ENCODE data around the gene PON2. TPM values are rescaled to one million over a fixed set of nuclear protein-coding genes. Genes with fewer than 3 reads are reported as not detected.
A peak's percentile ranks its signal among the peaks of the same experiment; 100 is the strongest.

PON2 gene
- total RNA-seq, 1 donor from 2014 or later = 77.1 TPM

DNA sequence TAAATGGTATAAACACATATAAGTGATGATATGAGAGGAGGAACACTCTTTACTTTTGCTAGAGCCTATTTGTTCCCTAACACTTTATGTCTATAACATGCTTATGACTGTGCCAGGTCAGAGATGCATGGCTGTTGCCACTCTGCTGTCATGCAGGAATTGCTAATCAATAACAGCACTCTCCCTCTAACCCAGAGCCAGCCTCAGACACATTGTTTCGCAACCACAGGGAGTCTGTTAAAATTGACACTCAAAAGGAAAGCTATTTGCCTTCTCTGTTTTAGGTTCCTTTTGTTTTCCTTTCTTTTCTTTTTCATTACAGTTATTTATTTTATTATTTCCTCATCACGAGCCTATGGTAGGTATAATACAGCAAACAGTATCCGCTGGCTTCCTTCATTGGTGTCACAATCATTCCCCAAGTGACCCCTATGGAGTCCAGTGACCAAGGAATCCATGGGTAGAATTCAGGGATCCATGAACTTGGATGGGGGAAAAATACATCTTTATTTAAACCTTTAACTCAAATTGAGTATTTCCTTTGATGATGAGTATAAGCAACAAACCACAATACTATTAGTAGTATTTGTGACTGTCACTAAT, 6.8 kb downstream of the PON2 start:
- peaks cover 25% of the 10 kb centered on the region for H3K36me3 Mint-ChIP-seq (ENCODE audit: unreplicated experiment)
- no peak overlapping the region for H3K27ac Mint-ChIP-seq (ENCODE audit: unreplicated experiment)
- no peaks in the 10 kb centered on the region for H3K9me3 Mint-ChIP-seq (ENCODE audit: unreplicated experiment)
- DNase-seq (ENCODE audit: extremely low spot score, unreplicated experiment) = no peak
- no peak overlapping the region for H3K4me3 Mint-ChIP-seq (ENCODE audit: unreplicated experiment)
- peaks cover 16% of the 10 kb centered on the region for H3K4me1 Mint-ChIP-seq (ENCODE audit: unreplicated experiment)
- TF ChIP-seq, protein P1, sequence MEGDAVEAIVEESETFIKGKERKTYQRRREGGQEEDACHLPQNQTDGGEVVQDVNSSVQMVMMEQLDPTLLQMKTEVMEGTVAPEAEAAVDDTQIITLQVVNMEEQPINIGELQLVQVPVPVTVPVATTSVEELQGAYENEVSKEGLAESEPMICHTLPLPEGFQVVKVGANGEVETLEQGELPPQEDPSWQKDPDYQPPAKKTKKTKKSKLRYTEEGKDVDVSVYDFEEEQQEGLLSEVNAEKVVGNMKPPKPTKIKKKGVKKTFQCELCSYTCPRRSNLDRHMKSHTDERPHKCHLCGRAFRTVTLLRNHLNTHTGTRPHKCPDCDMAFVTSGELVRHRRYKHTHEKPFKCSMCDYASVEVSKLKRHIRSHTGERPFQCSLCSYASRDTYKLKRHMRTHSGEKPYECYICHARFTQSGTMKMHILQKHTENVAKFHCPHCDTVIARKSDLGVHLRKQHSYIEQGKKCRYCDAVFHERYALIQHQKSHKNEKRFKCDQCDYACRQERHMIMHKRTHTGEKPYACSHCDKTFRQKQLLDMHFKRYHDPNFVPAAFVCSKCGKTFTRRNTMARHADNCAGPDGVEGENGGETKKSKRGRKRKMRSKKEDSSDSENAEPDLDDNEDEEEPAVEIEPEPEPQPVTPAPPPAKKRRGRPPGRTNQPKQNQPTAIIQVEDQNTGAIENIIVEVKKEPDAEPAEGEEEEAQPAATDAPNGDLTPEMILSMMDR (IDR thresholded peaks at IDR 0.05) = no peak
- no peaks in the 10 kb centered on the region for H3K27me3 Mint-ChIP-seq (ENCODE audit: unreplicated experiment)

DNA sequence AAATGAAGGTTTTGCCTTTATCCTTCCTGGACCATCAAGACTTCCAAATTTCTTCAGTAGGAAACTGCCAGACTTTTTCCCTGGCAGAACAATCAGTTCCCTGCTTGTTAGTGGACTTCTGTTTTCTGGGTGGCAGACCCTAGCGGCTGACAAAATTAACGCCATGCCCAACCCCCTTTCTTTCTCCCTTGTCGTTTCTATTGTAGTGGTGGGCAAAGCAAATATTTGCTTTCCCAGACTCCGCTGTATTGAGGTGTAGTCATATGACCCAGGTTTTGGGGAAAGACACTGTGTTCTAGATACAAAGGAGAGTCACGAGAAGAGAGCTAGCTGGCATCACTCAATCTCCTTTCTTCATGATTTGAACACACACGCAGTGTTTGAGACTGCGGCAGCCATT, 7.7 kb downstream of the PON2 start:
- Mint-ChIP-seq H3K27me3 (ENCODE audit: unreplicated experiment) (no peaks in the 10 kb centered on the region), H3K36me3 (ENCODE audit: unreplicated experiment) (peaks cover 20% of the 10 kb centered on the region), H3K27ac (ENCODE audit: unreplicated experiment) (no peak overlapping the region), H3K4me1 (ENCODE audit: unreplicated experiment) (peaks cover 11% of the 10 kb centered on the region), H3K4me3 (ENCODE audit: unreplicated experiment) (no peak overlapping the region), H3K9me3 (ENCODE audit: unreplicated experiment) (no peaks in the 10 kb centered on the region)
- DNase-seq (ENCODE audit: extremely low spot score, unreplicated experiment) = no peak
- TF ChIP-seq, protein P1 (IDR thresholded peaks at IDR 0.05) = no peak

GRCh38 chr7:95425694-95426093, 9.1 kb downstream of the PON2 start:
- Mint-ChIP-seq H3K4me1 (ENCODE audit: unreplicated experiment) (peaks cover 21% of the 10 kb centered on the region), H3K27ac (ENCODE audit: unreplicated experiment) (no peak overlapping the region), H3K27me3 (ENCODE audit: unreplicated experiment) (no peaks in the 10 kb centered on the region), H3K9me3 (ENCODE audit: unreplicated experiment) (no peaks in the 10 kb centered on the region), H3K4me3 (ENCODE audit: unreplicated experiment) (no peak overlapping the region), H3K36me3 (ENCODE audit: unreplicated experiment) (peaks cover 27% of the 10 kb centered on the region)
- DNase-seq (ENCODE audit: extremely low spot score, unreplicated experiment) = no peak
- TF ChIP-seq, protein P1 (IDR thresholded peaks at IDR 0.05) = no peak

- DNase-seq (ENCODE audit: extremely low spot score, unreplicated experiment) = no peak
- no peaks in the 10 kb centered on the region for H3K27me3 Mint-ChIP-seq (ENCODE audit: unreplicated experiment)
- H3K4me3 Mint-ChIP-seq (ENCODE audit: unreplicated experiment) = no peak overlapping the region
- TF ChIP-seq, protein P1 (IDR thresholded peaks at IDR 0.05) = no peak
- H3K36me3 Mint-ChIP-seq (ENCODE audit: unreplicated experiment) = peaks cover 31% of the 10 kb centered on the region
- H3K4me1 Mint-ChIP-seq (ENCODE audit: unreplicated experiment) = peaks cover 22% of the 10 kb centered on the region
- no peak overlapping the region for H3K27ac Mint-ChIP-seq (ENCODE audit: unreplicated experiment)
- no peaks in the 10 kb centered on the region for H3K9me3 Mint-ChIP-seq (ENCODE audit: unreplicated experiment)
These were observed 10.1 kb downstream of the PON2 start for GRCh38 chr7:95424716-95425115.

DNA sequence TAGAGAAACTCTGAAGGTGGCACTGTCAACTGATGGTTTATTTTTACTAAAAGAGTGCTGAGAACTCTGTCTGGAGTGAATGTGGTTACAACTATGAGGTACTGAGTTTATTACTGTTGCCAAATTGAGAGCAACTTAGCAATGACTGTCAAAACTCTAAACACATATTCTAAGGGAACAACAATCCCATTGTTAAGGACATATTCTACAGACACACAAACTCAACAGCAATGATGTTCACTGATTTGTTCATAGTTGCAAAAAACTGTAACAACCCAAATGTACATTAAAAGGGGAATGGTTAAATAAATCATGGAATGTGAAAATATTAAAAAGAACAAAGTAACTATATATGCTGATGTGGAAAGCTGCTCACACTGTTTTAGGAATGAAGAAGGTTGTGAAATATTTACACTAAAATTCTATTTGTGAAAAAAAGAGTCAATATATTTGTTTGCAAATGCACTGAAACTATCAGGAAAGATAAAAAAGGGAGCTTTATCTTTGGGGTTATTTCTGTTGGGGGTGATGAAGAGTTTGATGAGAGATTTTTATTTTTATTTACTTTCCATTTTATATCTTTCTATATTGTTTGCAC, 12.9 kb downstream of the PON2 start:
- peak overlapping the region; percentile 66 for H3K27ac Mint-ChIP-seq (ENCODE audit: unreplicated experiment)
- no peaks in the 10 kb centered on the region for H3K27me3 Mint-ChIP-seq (ENCODE audit: unreplicated experiment)
- TF ChIP-seq, protein P1 (IDR thresholded peaks at IDR 0.05) = no peak
- H3K36me3 Mint-ChIP-seq (ENCODE audit: unreplicated experiment) = peaks cover 22% of the 10 kb centered on the region
- no peak for DNase-seq (ENCODE audit: extremely low spot score, unreplicated experiment)
- no peak overlapping the region for H3K4me3 Mint-ChIP-seq (ENCODE audit: unreplicated experiment)
- peaks cover 24% of the 10 kb centered on the region for H3K4me1 Mint-ChIP-seq (ENCODE audit: unreplicated experiment)
- no peaks in the 10 kb centered on the region for H3K9me3 Mint-ChIP-seq (ENCODE audit: unreplicated experiment)
